H9 (cell line): Measurements from ENCODE around the gene FRG1. TPM values are rescaled to one million over a fixed set of nuclear protein-coding genes. Genes with fewer than 3 reads are reported as not detected.

Source experiments
- DNase-seq: peaks from one replicate; pipeline ENCODE4 v3.0.0-alpha.2; 2017
- H2AFZ ChIP-seq: one replicate; pipeline ENCODE4 v1.6.1; 2013; ENCODE audit warnings: mild to moderate bottlenecking, low read length, control low read depth, moderate library complexity
- H2AK5ac ChIP-seq: 2 replicates; pipeline ENCODE4 v1.6.1; 2013; ENCODE audit warnings: low read length, control low read depth, mixed read lengths; ENCODE audit not compliant: insufficient read length
- H2BK120ac ChIP-seq: one replicate; pipeline ENCODE4 v1.6.1; 2013; ENCODE audit warnings: low read depth, mild to moderate bottlenecking, low read length, control low read depth, inconsistent platforms; ENCODE audit not compliant: poor library complexity, severe bottlenecking
- H2BK12ac ChIP-seq: 2 replicates; pipeline ENCODE4 v1.6.1; 2013; ENCODE audit warnings: low read length, control low read depth, mixed read lengths, low read depth; ENCODE audit not compliant: insufficient read length
- H2BK15ac ChIP-seq: 2 replicates; pipeline ENCODE4 v1.6.1; 2013; ENCODE audit warnings: low read depth, low read length, control low read depth
- H2BK20ac ChIP-seq: one replicate; pipeline ENCODE4 v1.6.1; 2013; ENCODE audit warnings: low read depth, mild to moderate bottlenecking, low read length, control low read depth, inconsistent platforms; ENCODE audit not compliant: poor library complexity, severe bottlenecking
- H2BK5ac ChIP-seq: 2 replicates; pipeline ENCODE4 v1.6.1; 2013; ENCODE audit warnings: low read length, control low read depth, mixed read lengths; ENCODE audit not compliant: insufficient read length
- H3K14ac ChIP-seq: 2 replicates; pipeline ENCODE4 v1.6.1; 2013; ENCODE audit warnings: low read length, control low read depth; ENCODE audit not compliant: insufficient read depth
- H3K18ac ChIP-seq: 2 replicates; pipeline ENCODE4 v1.6.1; 2013; ENCODE audit warnings: low read depth, mild to moderate bottlenecking, mixed read lengths, low read length, control low read depth; ENCODE audit not compliant: insufficient read length
- H3K23ac ChIP-seq: 2 replicates; pipeline ENCODE4 v1.6.1; 2013; ENCODE audit warnings: low read length, control low read depth, mixed read lengths, low read depth; ENCODE audit not compliant: insufficient read length
- H3K23me2 ChIP-seq: 2 replicates; pipeline ENCODE4 v1.6.1; 2013; ENCODE audit warnings: low read depth, mild to moderate bottlenecking, mixed read lengths, low read length, control low read depth; ENCODE audit not compliant: insufficient read length, poor library complexity, severe bottlenecking
- H3K27ac ChIP-seq: 2 replicates; pipeline ENCODE4 v1.5.1; 2013; ENCODE audit warnings: low read length, control low read depth, mixed read lengths, low read depth; ENCODE audit not compliant: insufficient read length
- H3K27me3 ChIP-seq: 2 replicates; pipeline ENCODE4 v1.6.1; 2013; ENCODE audit warnings: low read length, control low read depth, inconsistent platforms; ENCODE audit not compliant: insufficient read depth
- H3K4ac ChIP-seq: 2 replicates; pipeline ENCODE4 v1.6.1; 2013; ENCODE audit warnings: low read depth, mild to moderate bottlenecking, control low read depth, inconsistent platforms, low read length, moderate library complexity
- H3K4me1 ChIP-seq: 2 replicates; pipeline ENCODE4 v1.6.1; 2013; ENCODE audit warnings: low read length, control low read depth, inconsistent platforms; ENCODE audit not compliant: insufficient read depth
- H3K4me2 ChIP-seq: 2 replicates; pipeline ENCODE4 v1.6.1; 2013; ENCODE audit warnings: low read length, control low read depth, mixed read lengths; ENCODE audit not compliant: insufficient read length, insufficient read depth
- H3K56ac ChIP-seq: 2 replicates; pipeline ENCODE4 v1.6.1; 2013; ENCODE audit warnings: low read depth, mild to moderate bottlenecking, mixed read lengths, low read length, control low read depth; ENCODE audit not compliant: insufficient read length
- H3K79me1 ChIP-seq: 2 replicates; pipeline ENCODE4 v1.6.1; 2013; ENCODE audit warnings: low read depth, mild to moderate bottlenecking, moderate library complexity, low read length, control low read depth, inconsistent platforms; ENCODE audit not compliant: insufficient read depth, poor library complexity, severe bottlenecking
- H3K79me2 ChIP-seq: 2 replicates; pipeline ENCODE4 v1.6.1; 2013; ENCODE audit warnings: low read length, control low read depth, inconsistent platforms; ENCODE audit not compliant: insufficient read depth
- H3K9ac ChIP-seq: 2 replicates; pipeline ENCODE4 v1.6.1; 2013; ENCODE audit warnings: low read length, control low read depth, mixed read lengths; ENCODE audit not compliant: insufficient read length; ENCODE audit errors: extremely low read depth
- H3K9me3 ChIP-seq: one replicate; pipeline ENCODE4 v1.6.1; 2013; ENCODE audit warnings: low read depth, low read length, inconsistent platforms; ENCODE audit not compliant: control insufficient read depth
- H3T11ph ChIP-seq: one replicate; pipeline ENCODE4 v1.6.1; 2013; ENCODE audit warnings: mild to moderate bottlenecking, low read length, control low read depth, inconsistent platforms
- H4K20me1 ChIP-seq: one replicate; pipeline ENCODE4 v1.6.1; 2013; ENCODE audit not compliant: control insufficient read depth, insufficient read length, insufficient read depth
- H4K5ac ChIP-seq: 2 replicates; pipeline ENCODE4 v1.6.1; 2013; ENCODE audit warnings: low read depth, mild to moderate bottlenecking, mixed read lengths, low read length, control low read depth; ENCODE audit not compliant: insufficient read length
- H4K8ac ChIP-seq: replicated peaks from 2 replicates; pipeline ENCODE4 v1.6.1; 2013; ENCODE audit warnings: low read length, control low read depth, mixed read lengths, low read depth; ENCODE audit not compliant: insufficient read length
- H4K91ac ChIP-seq: 2 replicates; pipeline ENCODE4 v1.6.1; 2013; ENCODE audit warnings: low read depth, mild to moderate bottlenecking, moderate library complexity, mixed read lengths, low read length, control low read depth; ENCODE audit not compliant: insufficient read length
- H3K27ac Mint-ChIP-seq, 3 experiments: 2 replicates in 2 of 3; 3 replicates in 1 of 3; pipeline ENCODE4 v1.8.0; 2020 to 2021; ENCODE audit warnings: mixed read lengths in 3 of 3, mild to moderate bottlenecking in 1 of 3, moderate library complexity in 1 of 3
- H3K27me3 Mint-ChIP-seq: 2 replicates; pipeline ENCODE4 v1.8.0; 2021; ENCODE audit warnings: low read depth, mild to moderate bottlenecking, moderate library complexity, mixed read lengths
- H3K36me3 Mint-ChIP-seq, 3 experiments: 2 replicates in 2 of 3; 3 replicates in 1 of 3; pipeline ENCODE4 v1.8.0; 2020 to 2021; ENCODE audit warnings: low read depth in 3 of 3, mixed read lengths in 3 of 3; ENCODE audit not compliant: insufficient read depth in 1 of 3
- H3K4me1 Mint-ChIP-seq, 2 experiments: 2 replicates each; pipeline ENCODE4 v1.8.0; 2020; ENCODE audit warnings: mixed read lengths in 2 of 2
- H3K4me3 Mint-ChIP-seq, 2 experiments: 2 replicates in 1 of 2; 3 replicates in 1 of 2; pipeline ENCODE4 v1.8.0; 2020 to 2021; ENCODE audit warnings: mild to moderate bottlenecking in 2 of 2, mixed read lengths in 2 of 2, moderate library complexity in 1 of 2
- H3K9me3 Mint-ChIP-seq, 2 experiments: 2 replicates in 1 of 2; 3 replicates in 1 of 2; pipeline ENCODE4 v1.8.0; 2020; ENCODE audit warnings: mild to moderate bottlenecking in 2 of 2, mixed read lengths in 2 of 2, moderate library complexity in 1 of 2
- CTCF ChIP-seq: fragments of 200-600 bp; sonication (generic); conservative IDR thresholded peaks from 3 replicates; pipeline ENCODE4 v1.8.0; 2021; ENCODE audit warnings: antibody characterized with exemption, mild to moderate bottlenecking
- WGBS: extraction: QIAGEN DNeasy Blood & Tissue Kit; methylation state at CpG from one replicate; pipeline ENCODE4 v1.1.7; 2013; ENCODE audit warnings: missing lambda C conversion rate, low lambda C conversion rate, mixed read lengths; ENCODE audit not compliant: insufficient read length; ENCODE audit errors: extremely low coverage; 5-methylcytosine and 5-hydroxymethylcytosine counted together
- total RNA-seq: library from RNA; stranded (reverse); gene quantifications from 2 replicates; pipeline ENCODE4 v1.2.1, GENCODE V29; 2021

FRG1 gene
- total RNA-seq, 1 experiment from 2014 or later = 45.6 TPM

GRCh38 chr4:189912170-189912569 is 28.5 kb upstream of the FRG1 start:
- no peak overlapping the region for H3K4ac ChIP-seq
- H4K20me1 ChIP-seq = no peaks in the 10 kb centered on the region
- H3K79me1 ChIP-seq = no peaks in the 10 kb centered on the region
- no peak overlapping the region for H3K4me2 ChIP-seq
- H3K9ac ChIP-seq = no peak overlapping the region
- no peak overlapping the region for H4K91ac ChIP-seq
- H2BK120ac ChIP-seq = no peak overlapping the region
- H4K5ac ChIP-seq = no peak overlapping the region
- Mint-ChIP-seq H3K4me1 (no peaks in the 10 kb centered on the region), H3K27ac (no peak overlapping the region), H3K36me3 (peaks cover 0 to 3% (median 0%) of the 10 kb centered on the region in 3 experiments; a peak in 4 of 7 replicates), H3K27me3 (no peaks in the 10 kb centered on the region), H3K4me3 (no peak overlapping the region), H3K9me3 (peaks cover 66 to 97% of the 10 kb centered on the region in 2 experiments)
- no peaks in the 10 kb centered on the region for H3K23me2 ChIP-seq
- H3K79me2 ChIP-seq = no peaks in the 10 kb centered on the region
- no peak overlapping the region for H3K14ac ChIP-seq
- H2BK5ac ChIP-seq = no peak overlapping the region
- no peaks in the 10 kb centered on the region for H3K9me3 ChIP-seq
- no peak overlapping the region for H3K23ac ChIP-seq
- no peak overlapping the region for H2BK20ac ChIP-seq
- no peaks in the 10 kb centered on the region for H3K4me1 ChIP-seq
- no peak overlapping the region for H3K56ac ChIP-seq
- H4K8ac ChIP-seq = no peak overlapping the region
- H2BK12ac ChIP-seq = no peak overlapping the region
- WGBS = no CpG with 5 or more reads among the region's 6 CpGs
- no peaks in the 10 kb centered on the region for H3K27me3 ChIP-seq
- TF ChIP-seq CTCF = peak; percentile 67
- H3K18ac ChIP-seq = no peak overlapping the region
- no peak overlapping the region for H2AFZ ChIP-seq
- DNase-seq = no peak
- no peak overlapping the region for H2AK5ac ChIP-seq
- H3K27ac ChIP-seq = no peak overlapping the region
- H2BK15ac ChIP-seq = no peak overlapping the region
- no peak overlapping the region for H3T11ph ChIP-seq
